ENCODE results near the gene RNF220. TPM values are rescaled to one million over a fixed set of nuclear protein-coding genes. Genes with fewer than 3 reads are reported as not detected.
A peak's percentile ranks its signal among the peaks of the same experiment; 100 is the strongest.

The RNF220 gene
- total and polyA plus RNA-seq, 10 donors: 59.0 to 126 (median 71.7) TPM

DNA sequence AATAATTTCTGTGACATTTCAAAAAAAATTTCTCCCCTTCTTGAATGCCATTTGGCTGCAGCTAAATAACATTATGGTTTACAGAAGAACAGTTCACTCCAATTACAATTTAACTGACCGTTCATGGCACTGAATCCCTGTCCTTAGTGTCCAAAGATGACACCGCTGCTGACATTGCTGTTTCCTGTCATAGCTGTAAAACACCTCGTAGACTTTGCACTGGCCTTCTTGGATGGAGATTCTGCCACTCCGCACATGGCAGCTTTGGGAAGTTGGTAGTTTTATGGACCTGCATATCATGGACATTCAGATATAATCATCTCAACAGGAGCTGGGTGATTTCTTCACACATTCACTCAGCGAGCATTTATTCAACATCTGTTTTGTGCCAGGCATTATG is 274.4 kb downstream of the RNF220 start:
- no peaks in the 10 kb centered on the region for H3K9me3 ChIP-seq
- peaks cover 12 to 43% (median 32%) of the 10 kb centered on the region in 6 donors for H3K4me1 ChIP-seq
- intact Hi-C loops (cut with DNase I; ENCODE audit: low total_unique reads): no loop called here
- H3K27me3 ChIP-seq (replicated peaks in 1 of 7): no peaks in the 10 kb centered on the region
- 90 to 96% (median 93%) methylated on average over 5 of the region's 5 CpGs for WGBS, 5 donors
- no peak for DNase-seq
- no peak overlapping the region for H3K4me3 ChIP-seq
- TF ChIP-seq, protein P1, sequence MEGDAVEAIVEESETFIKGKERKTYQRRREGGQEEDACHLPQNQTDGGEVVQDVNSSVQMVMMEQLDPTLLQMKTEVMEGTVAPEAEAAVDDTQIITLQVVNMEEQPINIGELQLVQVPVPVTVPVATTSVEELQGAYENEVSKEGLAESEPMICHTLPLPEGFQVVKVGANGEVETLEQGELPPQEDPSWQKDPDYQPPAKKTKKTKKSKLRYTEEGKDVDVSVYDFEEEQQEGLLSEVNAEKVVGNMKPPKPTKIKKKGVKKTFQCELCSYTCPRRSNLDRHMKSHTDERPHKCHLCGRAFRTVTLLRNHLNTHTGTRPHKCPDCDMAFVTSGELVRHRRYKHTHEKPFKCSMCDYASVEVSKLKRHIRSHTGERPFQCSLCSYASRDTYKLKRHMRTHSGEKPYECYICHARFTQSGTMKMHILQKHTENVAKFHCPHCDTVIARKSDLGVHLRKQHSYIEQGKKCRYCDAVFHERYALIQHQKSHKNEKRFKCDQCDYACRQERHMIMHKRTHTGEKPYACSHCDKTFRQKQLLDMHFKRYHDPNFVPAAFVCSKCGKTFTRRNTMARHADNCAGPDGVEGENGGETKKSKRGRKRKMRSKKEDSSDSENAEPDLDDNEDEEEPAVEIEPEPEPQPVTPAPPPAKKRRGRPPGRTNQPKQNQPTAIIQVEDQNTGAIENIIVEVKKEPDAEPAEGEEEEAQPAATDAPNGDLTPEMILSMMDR (IDR thresholded peaks at IDR 0.05 in 8 of 11, conservative IDR thresholded peaks at IDR 0.05 in 3 of 11): no peak
- TF ChIP-seq POLR2AphosphoS5 (IDR thresholded peaks at IDR 0.05): no peak
- no peak for TF ChIP-seq POLR2A (IDR thresholded peaks at IDR 0.05)
- H3K36me3 ChIP-seq: no peaks in the 10 kb centered on the region
- H3K27ac ChIP-seq: no peak overlapping the region

DNA sequence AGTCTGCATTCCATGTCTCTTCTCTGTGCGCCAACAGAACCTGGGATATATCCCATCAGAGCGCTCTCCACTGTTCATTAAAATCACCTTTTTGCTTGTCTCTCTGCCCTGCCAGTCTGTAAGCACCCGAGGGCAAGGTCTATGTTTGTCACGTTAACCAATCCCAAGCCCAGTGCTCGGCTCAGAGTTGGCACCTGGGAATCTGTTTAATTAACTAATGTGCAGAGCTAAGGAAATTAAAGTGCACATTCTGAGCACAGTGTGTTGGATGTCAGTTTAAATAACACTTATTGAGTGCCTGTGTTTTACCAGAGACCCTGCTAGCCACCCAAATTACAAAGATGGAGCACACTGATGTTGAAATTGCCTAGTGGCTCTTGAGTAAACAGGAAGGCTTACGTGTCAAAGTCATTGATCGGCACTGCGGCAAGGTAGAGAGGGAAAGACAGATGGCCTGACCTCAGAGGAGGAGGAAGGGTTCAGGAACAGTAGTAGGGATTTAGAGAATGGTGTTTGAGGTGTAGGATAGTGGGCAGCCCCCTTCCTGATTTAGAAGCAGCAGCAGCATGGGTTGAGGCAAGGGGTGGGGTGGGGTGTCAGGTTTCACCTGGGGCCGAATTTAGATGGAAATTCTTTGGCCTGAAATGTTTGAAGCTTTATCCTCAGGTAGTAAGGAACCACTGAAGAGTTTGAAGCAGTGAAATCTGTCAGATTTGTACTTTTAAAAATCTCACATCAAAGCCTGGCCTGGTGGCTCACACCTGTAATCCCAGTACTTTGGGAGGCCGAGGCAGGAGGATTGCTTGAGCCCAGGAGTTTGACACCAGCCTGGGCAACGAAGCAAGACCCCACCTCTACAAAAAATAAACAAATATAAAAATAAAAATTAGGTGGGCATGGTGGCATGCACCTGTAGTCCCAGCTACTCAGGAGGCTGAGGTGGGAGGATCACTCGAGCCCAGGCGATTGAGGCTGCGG is 277.1 kb downstream of the RNF220 start:
- H3K27ac ChIP-seq: peak overlapping the region in 2 of 8 donors; percentile 3 to 51
- TF ChIP-seq POLR2A (IDR thresholded peaks at IDR 0.05) (no peak), POLR2AphosphoS5 (IDR thresholded peaks at IDR 0.05) (no peak)
- TF ChIP-seq, protein P1 (IDR thresholded peaks at IDR 0.05 in 8 of 11, conservative IDR thresholded peaks at IDR 0.05 in 3 of 11): no peak
- WGBS, 5 donors: 79 to 91% (median 84%) methylated on average over 14 of the region's 14 CpGs
- no peaks in the 10 kb centered on the region for H3K9me3 ChIP-seq
- peaks cover under 1 to 30% (median 8%) of the 10 kb centered on the region in 6 donors for H3K4me1 ChIP-seq
- no peaks in the 10 kb centered on the region for H3K36me3 ChIP-seq
- intact Hi-C loops (cut with DNase I; ENCODE audit: low total_unique reads): no loop called here
- peak; percentile 25 for DNase-seq
- H3K4me3 ChIP-seq: no peak overlapping the region
- H3K27me3 ChIP-seq (replicated peaks in 1 of 7): no peaks in the 10 kb centered on the region

DNA sequence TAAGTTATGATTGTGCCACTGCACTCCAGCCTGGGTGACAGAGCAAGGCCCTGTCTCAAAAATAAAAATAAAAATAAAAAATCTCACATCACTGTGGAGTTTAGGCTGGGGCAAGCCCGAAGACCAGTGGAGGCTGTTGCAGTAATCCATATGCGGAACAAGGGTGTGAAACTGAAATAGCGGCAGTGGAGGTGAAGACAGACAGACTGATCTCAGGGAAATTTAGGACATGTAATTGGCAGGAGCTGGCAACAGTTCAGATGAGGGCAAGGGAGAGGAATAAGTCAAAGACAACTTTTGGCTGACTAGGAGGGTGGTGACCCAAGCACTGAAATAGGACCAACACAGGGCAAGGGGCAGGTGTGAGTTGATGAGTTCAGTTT is 277.8 kb downstream of the RNF220 start:
- DNase-seq: no peak
- TF ChIP-seq, protein P1 (IDR thresholded peaks at IDR 0.05 in 8 of 11, conservative IDR thresholded peaks at IDR 0.05 in 3 of 11): no peak
- TF ChIP-seq POLR2A (IDR thresholded peaks at IDR 0.05) (no peak), POLR2AphosphoS5 (IDR thresholded peaks at IDR 0.05) (no peak)
- intact Hi-C loops (cut with DNase I; ENCODE audit: low total_unique reads): no loop called here
- Histone ChIP-seq H3K36me3 (no peaks in the 10 kb centered on the region), H3K9me3 (no peaks in the 10 kb centered on the region), H3K27ac (peak overlapping the region in 2 of 8 donors; percentile 3 to 51), H3K4me1 (peaks cover 0 to 23% (median 4%) of the 10 kb centered on the region in 6 donors), H3K27me3 (replicated peaks in 1 of 7) (no peaks in the 10 kb centered on the region), H3K4me3 (no peak overlapping the region)
- WGBS, 5 donors: 70 to 96% (median 84%) methylated on average over 3 of the region's 3 CpGs

DNA sequence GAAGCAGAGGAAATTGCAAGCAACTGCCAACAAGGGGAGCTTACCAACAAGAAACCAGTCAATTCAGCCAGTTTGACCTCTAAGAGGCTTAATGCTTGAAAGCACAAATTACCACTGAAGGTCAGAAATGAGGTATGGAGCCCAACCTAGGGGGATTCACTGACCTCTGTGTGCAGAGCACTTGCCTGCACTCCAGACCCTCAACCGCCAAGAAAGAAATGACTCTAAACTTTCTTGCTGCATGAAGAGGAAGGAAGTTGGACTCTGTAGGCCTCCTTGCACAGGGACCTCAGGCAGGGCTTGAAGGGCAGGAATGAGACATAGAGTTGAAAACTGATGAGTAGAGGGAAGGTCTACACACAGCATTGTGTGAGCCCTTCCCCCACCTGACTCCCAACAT is 279.5 kb downstream of the RNF220 start:
- Histone ChIP-seq H3K4me3 (no peak overlapping the region), H3K36me3 (no peaks in the 10 kb centered on the region), H3K27ac (peak overlapping the region in 3 of 8 donors; percentile 8 to 33 (median 19)), H3K9me3 (no peaks in the 10 kb centered on the region), H3K4me1 (peaks cover 0 to 23% (median 3%) of the 10 kb centered on the region in 6 donors), H3K27me3 (replicated peaks in 1 of 7) (no peaks in the 10 kb centered on the region)
- peak; percentile 37 for DNase-seq
- intact Hi-C loops (cut with DNase I; ENCODE audit: low total_unique reads): no loop called here
- 26 to 71% (median 43%) methylated on average over 1 of the region's 1 CpG for WGBS, 5 donors
- no peak for TF ChIP-seq POLR2A (IDR thresholded peaks at IDR 0.05)
- no peak for TF ChIP-seq POLR2AphosphoS5 (IDR thresholded peaks at IDR 0.05)
- TF ChIP-seq, protein P1 (IDR thresholded peaks at IDR 0.05 in 8 of 11, conservative IDR thresholded peaks at IDR 0.05 in 3 of 11): no peak

Data from spleen (tissue), 11 donors.